ENCODE data around the gene NYAP1.

NYAP1 gene

GRCh38 chr7:100457033-100457432, 26.7 kb upstream of the NYAP1 start:
- DNase-seq (ENCODE audit: low read depth): no peak

- DNase-seq (ENCODE audit: low read depth): no peak
These were observed 19.5 kb upstream of the NYAP1 start, which contains the start of gene SPACDR for GRCh38 chr7:100464210-100464660. Gene SPACDR (minus strand): TSS chr7:100464260. CDS start chr7:100464025, 235 bp downstream.

- DNase-seq (ENCODE audit: low read depth): no peak
These were observed 18.9 kb upstream of the NYAP1 start for GRCh38 chr7:100464791-100465190.

- no peak for DNase-seq (ENCODE audit: low read depth)
These were observed 18.4 kb upstream of the NYAP1 start for GRCh38 chr7:100465299-100465698.

- no peak for DNase-seq (ENCODE audit: low read depth)
These were observed 17.9 kb upstream of the NYAP1 start for GRCh38 chr7:100465702-100466311.

- DNase-seq (ENCODE audit: low read depth): no peak
These were observed 16.8 kb upstream of the NYAP1 start for GRCh38 chr7:100466653-100467605.

- no peak for DNase-seq (ENCODE audit: low read depth)
These were observed 15.9 kb upstream of the NYAP1 start for GRCh38 chr7:100467638-100468373.

GRCh38 chr7:100469227-100470044, 14.3 kb upstream of the NYAP1 start:
- peak; percentile 76 for DNase-seq (ENCODE audit: low read depth)

- no peak for DNase-seq (ENCODE audit: low read depth)
These were observed 12.7 kb upstream of the NYAP1 start for GRCh38 chr7:100471021-100471420.

- no peak for DNase-seq (ENCODE audit: low read depth)
These were observed 11.4 kb upstream of the NYAP1 start for GRCh38 chr7:100472121-100472851.

- no peak for DNase-seq (ENCODE audit: low read depth)
These were observed 10.8 kb upstream of the NYAP1 start for GRCh38 chr7:100472854-100473499.

- no peak for DNase-seq (ENCODE audit: low read depth)
These were observed 8.2 kb upstream of the NYAP1 start for GRCh38 chr7:100475549-100475948.

GRCh38 chr7:100476101-100476780, 7.5 kb upstream of the NYAP1 start:
- no peak for DNase-seq (ENCODE audit: low read depth)

GRCh38 chr7:100476903-100477870, 6.5 kb upstream of the NYAP1 start:
- no peak for DNase-seq (ENCODE audit: low read depth)

- no peak for DNase-seq (ENCODE audit: low read depth)
These were observed 5.9 kb upstream of the NYAP1 start for GRCh38 chr7:100477871-100478267.

- DNase-seq (ENCODE audit: low read depth): peak; percentile 82
These were observed 4.6 kb upstream of the NYAP1 start, which contains the start of gene TSC22D4 for GRCh38 chr7:100478958-100479660. Gene TSC22D4 (minus strand): TSS chr7:100479214. CDS start chr7:100478038, 1,176 bp downstream.

- no peak for DNase-seq (ENCODE audit: low read depth)
These were observed 2.3 kb upstream of the NYAP1 start for GRCh38 chr7:100481466-100481865.

- DNase-seq (ENCODE audit: low read depth): no peak
These were observed 1.0 kb upstream of the NYAP1 start for GRCh38 chr7:100482728-100483089.
